Nephron (organoid): ENCODE results near the gene LPCAT1.
"Not testable (repeated sequence)": the region's sequence is repeated elsewhere in the genome, so short reads cannot be mapped to it uniquely, and the experiment has no call there.

Experiments
- H3K27ac Mint-ChIP-seq, 3 experiments: 2 replicates each; pipeline ENCODE4 v1.8.0; 2020; ENCODE audit warnings: mixed read lengths in 3 of 3, mild to moderate bottlenecking in 2 of 3, moderate library complexity in 1 of 3
- H3K27me3 Mint-ChIP-seq: 2 replicates; pipeline ENCODE4 v1.8.0; 2021; ENCODE audit warnings: low read depth, mild to moderate bottlenecking, moderate library complexity, mixed read lengths
- H3K36me3 Mint-ChIP-seq: 2 replicates; pipeline ENCODE4 v1.8.0; 2020; ENCODE audit warnings: low read depth, mixed read lengths
- H3K4me1 Mint-ChIP-seq: 2 replicates; pipeline ENCODE4 v1.8.0; 2020; ENCODE audit warnings: mixed read lengths
- H3K4me3 Mint-ChIP-seq, 3 experiments: 2 replicates each; pipeline ENCODE4 v1.8.0; 2020; ENCODE audit warnings: mild to moderate bottlenecking in 3 of 3, mixed read lengths in 3 of 3, moderate library complexity in 2 of 3
- H3K9me3 Mint-ChIP-seq: 2 replicates; pipeline ENCODE4 v1.8.0; 2020; ENCODE audit warnings: mixed read lengths
- CTCF ChIP-seq, 3 experiments: fragments of 200-600 bp; sonication (generic); IDR thresholded peaks; one replicate each; pipeline ENCODE4 v1.5.0; 2021; ENCODE audit warnings: antibody characterized with exemption in 3 of 3; ENCODE audit not compliant: unreplicated experiment in 3 of 3

LPCAT1 gene

GRCh38 chr5:1562599-1562998, 38.8 kb upstream of the LPCAT1 start:
- TF ChIP-seq CTCF (IDR thresholded peaks at IDR 0.05; ENCODE audit: unreplicated experiment in 3 of 3): no peak
- no peak overlapping the region for H3K27ac Mint-ChIP-seq
- peaks cover 6% of the 10 kb centered on the region for H3K36me3 Mint-ChIP-seq
- H3K27me3 Mint-ChIP-seq: peaks cover 11% of the 10 kb centered on the region
- H3K4me3 Mint-ChIP-seq: no peak overlapping the region
- H3K4me1 Mint-ChIP-seq: peaks cover 17% of the 10 kb centered on the region
- H3K9me3 Mint-ChIP-seq: no peaks in the 10 kb centered on the region

GRCh38 chr5:1561402-1561929, 37.7 kb upstream of the LPCAT1 start:
- H3K27ac Mint-ChIP-seq: no peak overlapping the region
- no peak for TF ChIP-seq CTCF (IDR thresholded peaks at IDR 0.05; ENCODE audit: unreplicated experiment in 3 of 3)
- peaks cover 6% of the 10 kb centered on the region for H3K4me1 Mint-ChIP-seq
- H3K36me3 Mint-ChIP-seq: no peaks in the 10 kb centered on the region
- no peaks in the 10 kb centered on the region for H3K9me3 Mint-ChIP-seq
- H3K27me3 Mint-ChIP-seq: peaks cover 11% of the 10 kb centered on the region
- H3K4me3 Mint-ChIP-seq: no peak overlapping the region

GRCh38 chr5:1560499-1560898, 36.7 kb upstream of the LPCAT1 start:
- not testable (repeated sequence) for H3K27ac Mint-ChIP-seq, H3K9me3 Mint-ChIP-seq, H3K36me3 Mint-ChIP-seq, H3K4me3 Mint-ChIP-seq, H3K4me1 Mint-ChIP-seq
- peaks cover 11% of the 10 kb centered on the region for H3K27me3 Mint-ChIP-seq

GRCh38 chr5:1558944-1559343, 35.2 kb upstream of the LPCAT1 start:
- H3K27ac Mint-ChIP-seq: no peak overlapping the region
- H3K4me3 Mint-ChIP-seq: no peak overlapping the region
- H3K9me3 Mint-ChIP-seq: no peaks in the 10 kb centered on the region
- H3K36me3 Mint-ChIP-seq: no peaks in the 10 kb centered on the region
- peaks cover 14% of the 10 kb centered on the region for H3K27me3 Mint-ChIP-seq
- no peak for TF ChIP-seq CTCF (IDR thresholded peaks at IDR 0.05; ENCODE audit: unreplicated experiment in 3 of 3)
- H3K4me1 Mint-ChIP-seq: peaks cover 5% of the 10 kb centered on the region

- no peaks in the 10 kb centered on the region for H3K36me3 Mint-ChIP-seq
- H3K9me3 Mint-ChIP-seq: no peaks in the 10 kb centered on the region
- H3K27ac Mint-ChIP-seq: no peak overlapping the region
Observed at GRCh38 chr5:1557114-1557873, 33.5 kb upstream of the LPCAT1 start.

More at GRCh38 chr5:1557114-1557873, 33.5 kb upstream of the LPCAT1 start:
- H3K4me3 Mint-ChIP-seq: no peak overlapping the region
- peaks cover 12% of the 10 kb centered on the region for H3K27me3 Mint-ChIP-seq
- H3K4me1 Mint-ChIP-seq: peaks cover 12% of the 10 kb centered on the region
- TF ChIP-seq CTCF (IDR thresholded peaks at IDR 0.05; ENCODE audit: unreplicated experiment in 3 of 3): no peak
